Stimulated activated CD4-positive, alpha-beta T cell treated with anti-CD3 and anti-CD28 coated beads, Interleukin-12 subunit alpha, Interleukin-12 subunit beta, amount 100 ng/mL, for 24 hours (primary cell): ENCODE data around the gene PRDM16.

Source experiments
- DNase-seq, 2 experiments: peaks; one replicate each; pipeline ENCODE4 v3.0.0-alpha.2; 2020; ENCODE audit warnings: low read depth in 2 of 2

Gene PRDM16

GRCh38 chr1:3368059-3368458 is 299.1 kb downstream of the PRDM16 start:
- DNase-seq, result no peak

GRCh38 chr1:3368711-3369445 is 299.9 kb downstream of the PRDM16 start:
- DNase-seq, result no peak

- DNase-seq, result no peak
Observed at GRCh38 chr1:3369446-3370076, 300.6 kb downstream of the PRDM16 start.

- DNase-seq, result no peak
Observed at GRCh38 chr1:3370856-3371703, 302.1 kb downstream of the PRDM16 start.

- DNase-seq, result no peak
Observed at GRCh38 chr1:3372317-3372716, 303.3 kb downstream of the PRDM16 start.

GRCh38 chr1:3373175-3373574 is 304.2 kb downstream of the PRDM16 start:
- DNase-seq, result no peak

GRCh38 chr1:3373700-3374405 is 304.9 kb downstream of the PRDM16 start:
- DNase-seq, result no peak

- DNase-seq, result no peak
Observed at GRCh38 chr1:3375245-3375644, 306.2 kb downstream of the PRDM16 start.

- no peak for DNase-seq
Observed at GRCh38 chr1:3377166-3377565, 308.2 kb downstream of the PRDM16 start.

- no peak for DNase-seq
Observed at GRCh38 chr1:3377604-3378279, 308.7 kb downstream of the PRDM16 start.

- DNase-seq, result no peak
Observed at GRCh38 chr1:3378411-3379208, 309.6 kb downstream of the PRDM16 start.

GRCh38 chr1:3379934-3380333 is 310.9 kb downstream of the PRDM16 start:
- no peak for DNase-seq

GRCh38 chr1:3380469-3380868 is 311.5 kb downstream of the PRDM16 start:
- DNase-seq, result no peak

- no peak for DNase-seq
Observed at GRCh38 chr1:3381901-3382300, 312.9 kb downstream of the PRDM16 start.

GRCh38 chr1:3382326-3383057 is 313.5 kb downstream of the PRDM16 start:
- no peak for DNase-seq

GRCh38 chr1:3383679-3384078 is 314.7 kb downstream of the PRDM16 start:
- DNase-seq, result no peak

- no peak for DNase-seq
Observed at GRCh38 chr1:3384407-3384806, 315.4 kb downstream of the PRDM16 start.

GRCh38 chr1:3386205-3387002 is 317.4 kb downstream of the PRDM16 start:
- no peak for DNase-seq

GRCh38 chr1:3387401-3387800 is 318.4 kb downstream of the PRDM16 start:
- no peak for DNase-seq
